ENCODE results near the gene PTPN4.
A peak's percentile ranks its signal among the peaks of the same experiment; 100 is the strongest.

The PTPN4 gene

GRCh38 chr2:119745566-119745965 is 14.2 kb upstream of the PTPN4 start:
- H3K27ac ChIP-seq, result no peak overlapping the region
- no peak for TF ChIP-seq ZFX (IDR thresholded peaks at IDR 0.05)
- TF ChIP-seq, protein P1, sequence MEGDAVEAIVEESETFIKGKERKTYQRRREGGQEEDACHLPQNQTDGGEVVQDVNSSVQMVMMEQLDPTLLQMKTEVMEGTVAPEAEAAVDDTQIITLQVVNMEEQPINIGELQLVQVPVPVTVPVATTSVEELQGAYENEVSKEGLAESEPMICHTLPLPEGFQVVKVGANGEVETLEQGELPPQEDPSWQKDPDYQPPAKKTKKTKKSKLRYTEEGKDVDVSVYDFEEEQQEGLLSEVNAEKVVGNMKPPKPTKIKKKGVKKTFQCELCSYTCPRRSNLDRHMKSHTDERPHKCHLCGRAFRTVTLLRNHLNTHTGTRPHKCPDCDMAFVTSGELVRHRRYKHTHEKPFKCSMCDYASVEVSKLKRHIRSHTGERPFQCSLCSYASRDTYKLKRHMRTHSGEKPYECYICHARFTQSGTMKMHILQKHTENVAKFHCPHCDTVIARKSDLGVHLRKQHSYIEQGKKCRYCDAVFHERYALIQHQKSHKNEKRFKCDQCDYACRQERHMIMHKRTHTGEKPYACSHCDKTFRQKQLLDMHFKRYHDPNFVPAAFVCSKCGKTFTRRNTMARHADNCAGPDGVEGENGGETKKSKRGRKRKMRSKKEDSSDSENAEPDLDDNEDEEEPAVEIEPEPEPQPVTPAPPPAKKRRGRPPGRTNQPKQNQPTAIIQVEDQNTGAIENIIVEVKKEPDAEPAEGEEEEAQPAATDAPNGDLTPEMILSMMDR (conservative IDR thresholded peaks at IDR 0.05), result no peak

GRCh38 chr2:119746836-119747686 is 12.7 kb upstream of the PTPN4 start:
- no peak for TF ChIP-seq ZFX (IDR thresholded peaks at IDR 0.05)
- TF ChIP-seq, protein P1 (conservative IDR thresholded peaks at IDR 0.05), result no peak
- no peak overlapping the region for H3K27ac ChIP-seq

DNA sequence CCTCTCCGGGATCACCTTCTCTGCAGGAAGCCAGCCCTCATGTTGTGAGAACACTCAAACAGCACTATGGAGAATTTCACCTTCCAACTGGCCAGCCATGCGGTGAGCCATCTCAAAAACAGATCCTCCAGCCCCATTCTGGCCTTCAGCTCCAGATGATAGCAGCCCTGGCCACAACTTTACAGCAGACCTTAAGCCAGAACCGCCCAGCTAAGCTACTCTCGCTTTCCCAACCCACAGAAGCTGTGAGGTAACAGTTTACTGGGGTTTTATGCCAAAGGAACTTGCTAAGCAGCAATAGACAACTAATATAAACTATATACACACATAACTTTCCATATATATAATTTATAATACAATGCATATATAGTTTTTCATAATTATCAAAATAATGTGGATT is 11.6 kb upstream of the PTPN4 start:
- H3K27ac ChIP-seq, result no peak overlapping the region
- TF ChIP-seq, protein P1 (conservative IDR thresholded peaks at IDR 0.05), result no peak
- TF ChIP-seq ZFX (IDR thresholded peaks at IDR 0.05), result no peak

DNA sequence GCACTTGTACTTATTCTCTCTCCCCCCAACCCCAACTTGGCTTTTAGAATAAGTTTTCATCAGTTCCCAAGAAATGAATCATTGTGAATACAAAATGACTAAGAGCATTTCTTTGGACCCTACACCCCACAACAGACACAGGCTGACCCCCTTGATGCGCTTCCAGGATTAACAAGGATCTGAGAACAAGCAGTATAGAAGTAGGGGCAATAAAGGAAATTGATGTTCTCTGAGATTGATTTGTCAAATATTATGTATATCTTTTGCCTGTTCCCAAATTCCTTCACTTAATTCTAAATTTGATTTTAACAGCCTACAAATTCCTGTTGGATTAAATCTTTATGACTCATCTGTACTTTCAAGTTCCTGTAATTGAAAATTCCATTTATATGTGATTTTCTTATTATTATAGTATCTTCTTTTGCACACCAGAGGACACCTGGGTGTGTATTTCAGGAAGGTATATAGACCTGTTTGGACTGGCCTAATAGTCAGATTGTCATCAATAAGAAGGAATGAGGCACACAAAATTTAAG is 10.2 kb upstream of the PTPN4 start:
- H3K27ac ChIP-seq, result no peak overlapping the region
- TF ChIP-seq, protein P1 (conservative IDR thresholded peaks at IDR 0.05), result no peak
- no peak for TF ChIP-seq ZFX (IDR thresholded peaks at IDR 0.05)

DNA sequence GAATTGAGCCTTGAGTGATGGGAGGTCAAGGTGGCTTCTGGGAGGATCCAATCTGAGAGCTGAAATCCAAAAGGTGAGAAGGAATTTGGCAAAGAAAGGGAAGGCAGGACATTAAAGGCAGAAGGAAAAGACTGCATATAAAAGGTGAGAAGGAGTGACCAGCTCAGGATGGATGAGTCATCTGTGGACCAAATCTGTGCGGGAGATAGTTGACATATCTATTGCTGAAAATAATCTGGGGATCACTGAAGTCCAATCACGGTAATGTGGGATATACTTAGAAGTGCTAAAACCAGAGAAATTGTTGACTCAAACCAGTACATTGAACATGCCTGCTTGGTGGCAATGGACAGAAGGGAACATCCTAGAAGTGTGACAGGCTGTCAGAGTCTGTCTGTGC is 8.0 kb upstream of the PTPN4 start:
- no peak overlapping the region for H3K27ac ChIP-seq
- TF ChIP-seq, protein P1 (conservative IDR thresholded peaks at IDR 0.05), result no peak
- TF ChIP-seq ZFX (IDR thresholded peaks at IDR 0.05), result no peak

GRCh38 chr2:119753041-119753929 is 6.4 kb upstream of the PTPN4 start:
- no peak overlapping the region for H3K27ac ChIP-seq
- no peak for TF ChIP-seq ZFX (IDR thresholded peaks at IDR 0.05)
- TF ChIP-seq, protein P1 (conservative IDR thresholded peaks at IDR 0.05), result peak; percentile 83
